Kidney epithelial cell (primary cell): ENCODE results near the gene ALX4. TPM values are rescaled to one million over a fixed set of nuclear protein-coding genes. Genes with fewer than 3 reads are reported as not detected.

Source experiments
- DNase-seq: peaks from one replicate; pipeline ENCODE4 v3.0.0-alpha.2; 2010; ENCODE audit warnings: low read depth
- H3K27me3 ChIP-seq: 2 replicates; pipeline ENCODE4 v1.6.0; 2011; ENCODE audit warnings: low read length; ENCODE audit not compliant: control insufficient read depth, insufficient read depth
- H3K36me3 ChIP-seq: 2 replicates; pipeline ENCODE4 v1.5.1; 2011; ENCODE audit warnings: low read length; ENCODE audit not compliant: control insufficient read depth, insufficient read depth
- H3K4me3 ChIP-seq: 2 replicates; pipeline ENCODE4 v1.5.1; 2011; ENCODE audit warnings: low read depth, mild to moderate bottlenecking, control low read depth, low read length
- CTCF ChIP-seq: IDR thresholded peaks from 2 replicates; pipeline ENCODE4 v1.5.1; 2011; ENCODE audit warnings: mild to moderate bottlenecking, moderate library complexity, low read length, control low read depth, inconsistent platforms; ENCODE audit not compliant: insufficient read depth, poor library complexity, severe bottlenecking
- total RNA-seq: library from RNA; depleted of rRNA; stranded (reverse); fragments of >200 nt; gene quantifications from 2 replicates; pipeline ENCODE4 v1.2.3, GENCODE V29; 2015

The ALX4 gene
- total RNA-seq, 1 donor from 2014 or later: not detected

GRCh38 chr11:44236296-44236695 lies 73.6 kb downstream of the ALX4 start:
- H3K4me3 ChIP-seq: no peak overlapping the region
- H3K27me3 ChIP-seq: no peaks in the 10 kb centered on the region
- no peak for TF ChIP-seq CTCF
- no peaks in the 10 kb centered on the region for H3K36me3 ChIP-seq
- DNase-seq: no peak

DNA sequence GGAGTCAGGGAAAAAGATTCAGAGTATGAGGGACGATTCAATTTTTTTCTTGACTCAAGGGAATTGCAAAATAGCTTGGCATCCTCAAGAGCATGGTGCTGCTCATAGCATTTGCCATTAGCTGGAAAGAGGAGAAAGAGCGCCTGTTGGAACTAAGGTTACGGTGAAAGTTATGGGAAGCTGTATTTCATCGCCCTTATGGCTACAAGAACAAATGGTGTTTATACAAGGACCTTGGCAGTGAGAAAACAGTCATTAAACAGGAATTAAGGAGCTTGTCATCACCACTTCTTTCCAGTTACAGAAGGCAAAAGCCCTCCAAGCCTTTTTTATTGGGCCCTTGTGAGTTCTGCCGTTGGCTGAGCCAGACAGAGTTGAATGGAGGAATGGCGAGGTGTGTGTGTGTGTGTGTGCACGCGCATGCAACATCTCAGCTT lies 74.2 kb downstream of the ALX4 start:
- TF ChIP-seq CTCF: no peak
- no peaks in the 10 kb centered on the region for H3K27me3 ChIP-seq
- DNase-seq: no peak
- no peak overlapping the region for H3K4me3 ChIP-seq
- no peaks in the 10 kb centered on the region for H3K36me3 ChIP-seq

DNA sequence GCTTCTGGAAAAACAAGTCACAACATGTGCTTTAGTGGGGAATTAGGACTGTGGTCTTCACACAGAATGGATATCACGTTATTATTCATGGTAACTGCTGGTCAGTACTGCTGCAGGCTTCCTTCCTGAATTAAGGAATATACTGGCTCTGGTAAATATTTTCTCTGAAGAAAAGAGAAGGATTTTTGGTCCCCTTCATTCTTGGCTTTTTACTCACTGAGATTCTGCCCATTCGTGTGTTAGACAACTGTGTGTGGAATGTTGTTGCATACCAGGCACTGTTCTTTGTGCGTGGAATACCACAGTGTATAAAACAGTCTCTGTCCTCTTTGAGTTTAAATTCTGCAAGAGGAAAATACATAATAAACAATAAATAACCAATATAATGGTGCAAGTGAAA lies 80.3 kb downstream of the ALX4 start:
- Histone ChIP-seq H3K27me3 (no peaks in the 10 kb centered on the region), H3K4me3 (no peak overlapping the region), H3K36me3 (no peaks in the 10 kb centered on the region)
- no peak for DNase-seq
- TF ChIP-seq CTCF: no peak

GRCh38 chr11:44229098-44229497 lies 80.8 kb downstream of the ALX4 start:
- no peak overlapping the region for H3K4me3 ChIP-seq
- no peaks in the 10 kb centered on the region for H3K27me3 ChIP-seq
- no peaks in the 10 kb centered on the region for H3K36me3 ChIP-seq
- no peak for DNase-seq
- TF ChIP-seq CTCF: no peak

DNA sequence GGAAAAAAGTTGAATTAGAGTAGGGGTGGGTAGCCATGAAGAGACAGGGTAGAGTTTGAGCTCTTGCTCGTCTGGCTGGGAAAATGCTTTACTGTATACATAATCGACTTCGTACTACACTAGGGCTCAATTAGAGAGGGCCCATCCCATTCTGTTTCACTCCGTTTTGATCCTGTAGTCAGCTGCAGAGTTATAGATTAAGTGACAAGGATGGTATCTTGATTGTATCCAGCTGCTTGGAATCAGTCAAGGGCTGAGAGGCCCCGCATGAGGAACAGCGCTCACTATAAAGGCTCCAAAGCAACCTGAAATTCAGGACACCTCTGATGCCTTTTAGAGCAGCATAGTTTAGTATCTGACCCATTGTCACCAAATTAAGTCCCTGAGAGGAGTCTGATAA lies 81.6 kb downstream of the ALX4 start:
- TF ChIP-seq CTCF: no peak
- Histone ChIP-seq H3K36me3 (no peaks in the 10 kb centered on the region), H3K27me3 (no peaks in the 10 kb centered on the region), H3K4me3 (no peak overlapping the region)
- no peak for DNase-seq

DNA sequence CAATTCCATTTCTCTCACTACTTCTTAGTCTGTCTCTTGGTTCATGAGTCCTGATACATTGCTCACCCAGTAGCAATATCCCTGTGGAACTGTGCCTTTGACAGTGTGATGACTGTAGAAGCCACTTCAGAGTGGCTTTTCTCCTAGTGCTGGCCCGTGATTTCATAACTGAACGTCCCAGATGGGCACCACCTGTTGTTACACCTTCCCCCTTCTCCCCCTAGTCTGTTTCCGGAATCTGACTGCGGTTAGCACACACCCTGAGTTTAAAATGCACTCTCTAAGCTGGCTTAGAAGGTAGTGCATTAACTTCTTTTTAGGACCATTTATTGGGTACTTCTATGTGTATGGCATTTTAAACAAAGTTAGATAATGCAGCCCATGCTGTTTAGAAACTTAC lies 83.0 kb downstream of the ALX4 start:
- DNase-seq: no peak
- H3K4me3 ChIP-seq: no peak overlapping the region
- no peaks in the 10 kb centered on the region for H3K27me3 ChIP-seq
- H3K36me3 ChIP-seq: no peaks in the 10 kb centered on the region
- TF ChIP-seq CTCF: no peak
